ENCODE measurements around the gene GGT6.

- TF ChIP-seq CTCF (IDR thresholded peaks at IDR 0.05) (no peak), POLR2A (IDR thresholded peaks at IDR 0.05) (no peak)
Measured at GRCh38 chr17:4544135-4544950, 16.0 kb downstream of the GGT6 start.
